GM23248 (cell line): ENCODE data around the gene LRRC45. TPM values are rescaled to one million over a fixed set of nuclear protein-coding genes. Genes with fewer than 3 reads are reported as not detected.

Experiments used
- DNase-seq: peaks from one replicate; pipeline ENCODE4 v3.0.0-alpha.2; 2015
- H2AFZ ChIP-seq: fragments of 200-600 bp; sonication (generic); 2 replicates; pipeline ENCODE4 v1.6.1; 2016; ENCODE audit warnings: antibody characterized with exemption
- H3F3A ChIP-seq: fragments of 200-600 bp; sonication (generic); 2 replicates; pipeline ENCODE4 v1.6.1; 2016; ENCODE audit warnings: mild to moderate bottlenecking, antibody characterized with exemption, mixed run types; ENCODE audit not compliant: insufficient read depth
- H3K27ac ChIP-seq: fragments of 200-600 bp; sonication (generic); 2 replicates; pipeline ENCODE4 v1.5.1; 2016; ENCODE audit warnings: mild to moderate bottlenecking
- H3K27me3 ChIP-seq: fragments of 200-600 bp; sonication (generic); replicated peaks from 2 replicates; pipeline ENCODE4 v1.6.1; 2016; ENCODE audit warnings: mild to moderate bottlenecking; ENCODE audit not compliant: insufficient read depth
- H3K36me3 ChIP-seq: fragments of 200-600 bp; sonication (generic); 2 replicates; pipeline ENCODE4 v1.6.1; 2016; ENCODE audit warnings: low read depth, mild to moderate bottlenecking
- H3K4me1 ChIP-seq: fragments of 200-600 bp; sonication (generic); 2 replicates; pipeline ENCODE4 v1.6.1; 2016; ENCODE audit warnings: mild to moderate bottlenecking; ENCODE audit not compliant: insufficient read depth
- H3K4me2 ChIP-seq: fragments of 200-600 bp; sonication (generic); one replicate; pipeline ENCODE4 v1.6.1; 2016; ENCODE audit warnings: mild to moderate bottlenecking; ENCODE audit not compliant: unreplicated experiment
- H3K4me3 ChIP-seq: fragments of 200-600 bp; sonication (generic); 2 replicates; pipeline ENCODE4 v1.5.1; 2016; ENCODE audit warnings: mild to moderate bottlenecking
- H3K79me2 ChIP-seq: fragments of 200-600 bp; sonication (generic); 2 replicates; pipeline ENCODE4 v1.6.1; 2016; ENCODE audit warnings: mild to moderate bottlenecking; ENCODE audit not compliant: insufficient read depth
- H3K9ac ChIP-seq: fragments of 200-600 bp; sonication (generic); 2 replicates; pipeline ENCODE4 v1.6.1; 2016; ENCODE audit warnings: mild to moderate bottlenecking
- H3K9me2 ChIP-seq: fragments of 200-600 bp; sonication (generic); 2 replicates; pipeline ENCODE4 v1.6.1; 2016; ENCODE audit warnings: mixed run types, mild to moderate bottlenecking, moderate library complexity; ENCODE audit not compliant: insufficient read depth
- H3K9me3 ChIP-seq: fragments of 200-600 bp; sonication (generic); one replicate; pipeline ENCODE4 v1.6.1; 2017; ENCODE audit warnings: low read depth
- H4K20me1 ChIP-seq: fragments of 200-600 bp; sonication (generic); 2 replicates; pipeline ENCODE4 v1.6.0; 2016; ENCODE audit not compliant: insufficient read depth
- EZH2 ChIP-seq: fragments of 200-600 bp; sonication (generic); IDR thresholded peaks from 2 replicates; pipeline ENCODE4 v1.6.1; 2018; ENCODE audit warnings: antibody characterized with exemption, mild to moderate bottlenecking; ENCODE audit not compliant: insufficient read depth, poor library complexity, severe bottlenecking
- EZH2phosphoT487 ChIP-seq: fragments of 200-600 bp; sonication (generic); IDR thresholded peaks from 2 replicates; pipeline ENCODE4 v1.6.1; 2018; ENCODE audit warnings: antibody characterized with exemption, moderate library complexity, mild to moderate bottlenecking, low read depth; ENCODE audit not compliant: insufficient read depth
- WGBS, 2 experiments: methylation state at CpG; one replicate each; pipeline ENCODE4 v1.1.6; 2015 to 2017; ENCODE audit warnings: low lambda C conversion rate in 2 of 2, low coverage in 1 of 2; ENCODE audit errors: missing lambda C conversion rate in 2 of 2; 5-methylcytosine and 5-hydroxymethylcytosine counted together
- in situ Hi-C: fragments of 300-500 bp; cut with MboI; formaldehyde crosslinking; loops from 2 replicates; pipeline ENCODE4 v1.15.0; 2020
- polyA plus RNA-seq: library from polyadenylated mRNA; unstranded; fragments of >200 nt; fragmentation: Nextera tagmentation; extraction: Ambion mirVana; gene quantifications from 2 replicates; pipeline ENCODE4 v1.2.1, GENCODE V29; 2016
- total RNA-seq: library from RNA; depleted of rRNA; stranded (reverse); fragments of >200 nt; shearing (Covaris generic); gene quantifications from 2 replicates; pipeline ENCODE4 v1.2.3, GENCODE V29; 2014

The LRRC45 gene
- total and polyA plus RNA-seq, 2 experiments from 2014 or later, result 4.5 to 14.8 TPM

DNA sequence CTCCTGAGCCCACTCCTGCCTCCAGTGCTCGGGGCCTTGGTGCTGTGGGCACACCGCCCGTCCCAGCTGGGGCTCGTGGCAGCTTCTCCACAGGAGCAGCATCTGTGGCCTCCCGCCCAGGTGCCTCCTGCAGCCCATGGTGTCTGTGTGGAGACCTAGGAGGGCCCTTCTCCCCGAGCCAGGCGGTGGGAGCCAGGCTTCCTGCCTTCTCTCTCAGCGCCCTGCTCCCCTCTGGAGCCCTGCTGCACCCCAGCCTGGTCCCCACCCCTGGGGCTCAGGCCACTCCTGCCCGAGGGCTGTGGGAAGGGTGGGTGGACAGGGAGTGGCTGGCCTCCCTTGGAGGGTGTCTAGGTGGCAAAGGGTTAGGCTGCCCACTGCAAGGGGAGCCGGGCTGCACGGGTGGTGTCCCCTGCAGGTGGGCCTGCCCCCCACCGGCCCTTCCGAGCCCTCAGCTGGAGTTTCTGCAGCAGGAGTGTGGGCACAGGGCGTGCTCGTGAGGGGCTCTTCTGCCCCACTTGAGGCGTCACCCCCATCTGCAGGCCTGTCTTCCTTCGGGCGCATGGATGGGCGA lies 11.4 kb upstream of the LRRC45 start:
- H3K9me2 ChIP-seq, result no peaks in the 10 kb centered on the region
- no peaks in the 10 kb centered on the region for H3K79me2 ChIP-seq
- no peaks in the 10 kb centered on the region for H3K36me3 ChIP-seq
- no peak overlapping the region for H3K4me3 ChIP-seq
- H2AFZ ChIP-seq, result no peak overlapping the region
- no peak overlapping the region for H3K4me2 ChIP-seq
- H3F3A ChIP-seq, result no peaks in the 10 kb centered on the region
- in situ Hi-C loops, result no loop called here
- H3K27ac ChIP-seq, result no peak overlapping the region
- H3K27me3 ChIP-seq, result no peaks in the 10 kb centered on the region
- H3K4me1 ChIP-seq, result 0 out of 2 replicates have a peak, but pooled peaks cover under 1% of the 10 kb centered on the region
- no peak overlapping the region for H3K9ac ChIP-seq
- no peak for DNase-seq
- TF ChIP-seq EZH2phosphoT487 (no peak), EZH2 (no peak)
- no peaks in the 10 kb centered on the region for H3K9me3 ChIP-seq
- WGBS, 2 experiments, result 98 to 99% methylated on average over 14 to 15 of the region's 19 CpGs
- no peaks in the 10 kb centered on the region for H4K20me1 ChIP-seq

DNA sequence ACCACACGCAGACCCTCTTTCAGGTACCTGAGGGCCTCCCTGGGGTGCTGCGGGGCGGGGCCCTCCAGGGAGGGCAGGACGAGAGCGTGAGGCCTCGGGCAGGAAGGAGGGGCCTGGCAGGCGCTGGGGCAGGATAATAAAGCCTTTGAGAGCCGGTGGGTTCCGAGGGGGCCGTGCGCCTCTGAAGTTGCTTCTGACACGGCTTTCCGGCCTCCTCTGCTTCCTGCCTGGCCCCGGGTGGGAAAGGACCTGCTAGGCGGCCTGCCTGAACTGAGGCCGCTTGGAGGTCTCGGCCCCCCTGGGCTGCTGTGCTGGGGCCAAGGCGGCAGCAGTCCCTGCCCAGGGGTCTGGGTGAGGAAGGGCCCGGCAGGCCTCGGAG lies 10.9 kb upstream of the LRRC45 start:
- no peak overlapping the region for H2AFZ ChIP-seq
- 89 to 91% methylated on average over 16 to 20 of the region's 20 CpGs for WGBS, 2 experiments
- H3K36me3 ChIP-seq, result no peaks in the 10 kb centered on the region
- H3K27me3 ChIP-seq, result no peaks in the 10 kb centered on the region
- no peak overlapping the region for H3K4me2 ChIP-seq
- in situ Hi-C loops, result no loop called here
- H3K4me1 ChIP-seq, result no peaks in the 10 kb centered on the region
- H4K20me1 ChIP-seq, result no peaks in the 10 kb centered on the region
- H3K9me3 ChIP-seq, result no peaks in the 10 kb centered on the region
- H3K79me2 ChIP-seq, result no peaks in the 10 kb centered on the region
- H3K9ac ChIP-seq, result no peak overlapping the region
- H3K9me2 ChIP-seq, result no peaks in the 10 kb centered on the region
- no peak overlapping the region for H3K4me3 ChIP-seq
- no peak overlapping the region for H3K27ac ChIP-seq
- H3F3A ChIP-seq, result no peaks in the 10 kb centered on the region
- DNase-seq, result no peak
- no peak for TF ChIP-seq EZH2
- no peak for TF ChIP-seq EZH2phosphoT487

DNA sequence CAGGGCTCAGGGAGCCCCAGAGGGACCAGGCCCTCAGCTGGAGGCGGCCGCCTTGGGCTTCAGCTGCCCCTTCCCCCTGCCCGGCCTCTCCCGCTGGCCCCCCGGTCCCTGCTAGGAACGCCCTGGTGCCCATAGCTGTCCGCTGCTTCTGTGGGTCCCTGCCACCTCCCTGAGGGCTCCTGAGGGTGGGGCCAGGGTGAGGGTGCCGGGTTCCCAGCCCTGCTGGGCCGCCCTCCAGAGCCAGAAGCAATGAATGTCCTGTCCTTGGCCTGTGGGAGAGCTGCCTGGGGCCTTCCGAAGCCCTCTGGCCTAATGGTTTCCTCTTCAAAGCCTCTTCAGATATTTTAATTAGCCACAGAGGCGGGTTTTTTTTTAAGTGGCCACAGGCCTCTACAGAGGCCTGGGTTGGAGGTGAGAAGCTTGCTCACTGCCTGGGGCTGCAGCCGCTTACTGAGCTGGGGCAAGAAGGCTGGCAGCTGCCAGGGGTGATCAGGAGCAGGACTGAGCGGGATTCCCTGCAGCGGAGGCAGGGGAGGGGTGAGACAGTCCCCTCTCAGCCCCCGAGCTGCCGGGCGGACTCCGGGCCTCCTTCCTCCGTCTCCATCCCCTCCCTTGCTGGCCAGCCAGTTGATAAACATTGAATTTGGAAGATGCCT lies 10.3 kb upstream of the LRRC45 start:
- H3K36me3 ChIP-seq, result no peaks in the 10 kb centered on the region
- H2AFZ ChIP-seq, result no peak overlapping the region
- no peaks in the 10 kb centered on the region for H3K4me1 ChIP-seq
- no peak overlapping the region for H3K27ac ChIP-seq
- no peaks in the 10 kb centered on the region for H3K9me2 ChIP-seq
- H3K9me3 ChIP-seq, result no peaks in the 10 kb centered on the region
- TF ChIP-seq EZH2 (no peak), EZH2phosphoT487 (no peak)
- DNase-seq, result no peak
- H3K27me3 ChIP-seq, result no peaks in the 10 kb centered on the region
- no peak overlapping the region for H3K4me2 ChIP-seq
- H3K9ac ChIP-seq, result no peak overlapping the region
- in situ Hi-C loops, result no loop called here
- WGBS, 2 experiments, result 91% methylated on average over 16 to 19 of the region's 19 CpGs
- no peaks in the 10 kb centered on the region for H4K20me1 ChIP-seq
- no peaks in the 10 kb centered on the region for H3F3A ChIP-seq
- H3K79me2 ChIP-seq, result no peaks in the 10 kb centered on the region
- no peak overlapping the region for H3K4me3 ChIP-seq

DNA sequence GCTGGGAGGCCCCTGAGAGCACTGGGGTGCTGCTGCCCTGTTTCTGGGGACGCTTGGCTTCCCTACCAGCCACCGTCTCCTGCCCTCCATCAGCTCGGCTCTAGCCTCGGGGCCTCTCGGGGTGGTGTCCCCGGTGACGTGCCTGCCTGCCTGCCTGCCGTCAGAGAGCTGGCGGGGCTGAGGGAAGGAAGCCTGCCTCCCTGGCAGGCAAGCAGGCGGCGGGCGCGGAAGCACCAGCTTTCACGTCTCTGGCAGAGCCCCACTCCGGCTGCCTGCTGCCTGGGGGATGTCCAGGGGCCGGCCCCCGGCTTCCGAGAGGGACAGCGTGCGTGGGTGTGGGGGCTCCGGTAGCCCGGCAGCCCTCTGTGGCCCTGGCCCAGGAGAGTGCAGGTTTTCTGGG lies 9.8 kb upstream of the LRRC45 start:
- Histone ChIP-seq H4K20me1 (no peaks in the 10 kb centered on the region), H3F3A (no peaks in the 10 kb centered on the region), H3K27ac (no peak overlapping the region), H3K79me2 (no peaks in the 10 kb centered on the region), H3K4me3 (no peak overlapping the region), H3K36me3 (no peaks in the 10 kb centered on the region), H3K9me3 (no peaks in the 10 kb centered on the region), H3K9me2 (no peaks in the 10 kb centered on the region), H3K4me2 (no peak overlapping the region), H2AFZ (no peak overlapping the region), H3K9ac (no peak overlapping the region), H3K4me1 (no peaks in the 10 kb centered on the region), H3K27me3 (no peaks in the 10 kb centered on the region)
- TF ChIP-seq EZH2, result no peak
- no peak for TF ChIP-seq EZH2phosphoT487
- 89 to 91% methylated on average over 12 to 22 of the region's 22 CpGs for WGBS, 2 experiments
- in situ Hi-C loops, result no loop called here
- DNase-seq, result no peak
